Tibial nerve (tissue), 4 donors: ENCODE measurements around the gene CPHXL. TPM values are rescaled to one million over a fixed set of nuclear protein-coding genes. Genes with fewer than 3 reads are reported as not detected.

Source experiments
- DNase-seq, 2 donors: peaks; one replicate each; pipeline ENCODE4 v3.0.0-alpha.2; 2019; ENCODE audit warnings: low spot score in 2 of 2
- H3K27ac ChIP-seq, 4 donors: fragments of 200-600 bp; sonication (generic) in 3 of 4; one replicate each; pipeline ENCODE4 v1.5.1; 2017 to 2019; ENCODE audit warnings: mild to moderate bottlenecking in 1 of 4
- H3K27me3 ChIP-seq, 2 donors: fragments of 200-600 bp; sonication (generic) in 1 of 2; one replicate each; pipeline versions ENCODE4 v1.5.1 to v1.6.0; 2017 to 2019
- H3K36me3 ChIP-seq, 3 donors: fragments of 200-600 bp; sonication (generic); one replicate each; pipeline ENCODE4 v1.5.1; 2018 to 2019
- H3K4me1 ChIP-seq, 4 donors: fragments of 200-600 bp; sonication (generic) in 3 of 4; one replicate each; pipeline ENCODE4 v1.5.1; 2017 to 2019
- H3K4me3 ChIP-seq, 4 donors: fragments of 200-600 bp; sonication (generic) in 3 of 4; one replicate each; pipeline ENCODE4 v1.5.1; 2017 to 2019; ENCODE audit warnings: mild to moderate bottlenecking in 1 of 4, moderate library complexity in 1 of 4
- H3K9me3 ChIP-seq, 4 donors: fragments of 200-600 bp; sonication (generic) in 3 of 4; one replicate each; pipeline ENCODE4 v1.5.1; 2017 to 2019
- CTCF ChIP-seq, 5 experiments: fragments of 200-600 bp in 3 of 5; fragments of 450-650 bp in 2 of 5; sonication (generic) in 3 of 5; IDR thresholded peaks; one replicate each; pipeline ENCODE4 v1.5.1; 2016 to 2019; ENCODE audit warnings: antibody characterized with exemption in 5 of 5, mild to moderate bottlenecking in 3 of 5, moderate library complexity in 2 of 5
- EP300 ChIP-seq, 2 donors: sonication (generic); formaldehyde crosslinking; IDR thresholded peaks; one replicate each; pipeline ENCODE4 v1.6.1; 2017; ENCODE audit warnings: antibody characterized with exemption in 2 of 2, mild to moderate bottlenecking in 1 of 2
- POLR2A ChIP-seq, 2 donors: fragments of 450-650 bp; IDR thresholded peaks; one replicate each; pipeline ENCODE4 v1.6.1; 2017; ENCODE audit warnings: antibody characterized with exemption in 2 of 2, mild to moderate bottlenecking in 2 of 2, moderate library complexity in 2 of 2
- WGBS, 2 donors: methylation state at CpG; one replicate each; pipeline ENCODE4 v1.1.5; 2018; 5-methylcytosine and 5-hydroxymethylcytosine counted together
- total RNA-seq, 4 donors: library from RNA; depleted of rRNA; stranded (reverse); fragments of >200 nt; gene quantifications; one replicate each; pipeline ENCODE4 v1.1.0, GENCODE V29; 2016

The CPHXL gene
- total RNA-seq, 4 donors from 2014 or later, result not detected

GRCh38 chr16:75762746-75763145 lies 36.5 kb upstream of the CPHXL start:
- H3K4me3 ChIP-seq, result no peak overlapping the region
- WGBS, 2 donors, result 71 to 75% methylated on average over 2 of the region's 2 CpGs

DNA sequence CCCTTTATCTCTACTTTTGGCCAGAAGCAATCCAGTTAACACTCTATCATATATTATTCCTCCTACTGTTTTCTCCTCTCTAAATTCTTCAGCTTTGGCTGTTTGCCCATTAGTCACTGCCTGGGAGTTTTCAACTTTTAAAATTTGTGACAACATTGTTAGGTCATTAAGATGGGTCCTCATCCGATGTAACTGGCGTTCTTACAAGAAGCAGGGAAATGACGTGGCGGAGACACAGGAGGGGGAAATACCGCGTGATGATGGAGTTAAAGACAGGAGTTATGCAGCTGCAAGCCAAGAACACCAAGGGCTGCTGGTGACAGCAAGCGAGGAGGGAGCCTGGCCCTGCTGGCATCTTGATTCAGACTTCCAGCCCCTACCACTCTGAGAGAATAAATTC lies 34.8 kb upstream of the CPHXL start:
- no peaks in the 10 kb centered on the region for H3K9me3 ChIP-seq
- no peak overlapping the region for H3K4me3 ChIP-seq
- H3K36me3 ChIP-seq, result peaks cover 0 to 9% (median 0%) of the 10 kb centered on the region in 3 donors
- H3K27me3 ChIP-seq, result no peaks in the 10 kb centered on the region
- no peak overlapping the region for H3K27ac ChIP-seq
- 74 to 82% methylated on average over 7 of the region's 7 CpGs for WGBS, 2 donors
- no peak for TF ChIP-seq CTCF (IDR thresholded peaks at IDR 0.05)
- TF ChIP-seq EP300 (IDR thresholded peaks at IDR 0.05), result no peak
- no peak for TF ChIP-seq POLR2A (IDR thresholded peaks at IDR 0.05)
- peaks cover 0 to 7% (median 0%) of the 10 kb centered on the region in 4 donors for H3K4me1 ChIP-seq
- no peak for DNase-seq

More at GRCh38 chr16:75762746-75763145, 36.5 kb upstream of the CPHXL start:
- H3K4me1 ChIP-seq, result peaks cover 0 to 7% (median 0%) of the 10 kb centered on the region in 4 donors
- no peaks in the 10 kb centered on the region for H3K9me3 ChIP-seq
- peaks cover 0 to 9% (median 0%) of the 10 kb centered on the region in 3 donors for H3K36me3 ChIP-seq
- no peak overlapping the region for H3K27ac ChIP-seq
- TF ChIP-seq POLR2A (IDR thresholded peaks at IDR 0.05) (no peak), EP300 (IDR thresholded peaks at IDR 0.05) (no peak), CTCF (IDR thresholded peaks at IDR 0.05) (no peak)
- no peaks in the 10 kb centered on the region for H3K27me3 ChIP-seq
- DNase-seq, result no peak

GRCh38 chr16:75760018-75760519 lies 33.8 kb upstream of the CPHXL start:
- H3K27ac ChIP-seq, result no peak overlapping the region
- H3K4me3 ChIP-seq, result no peak overlapping the region
- no peaks in the 10 kb centered on the region for H3K27me3 ChIP-seq
- no peak for TF ChIP-seq EP300 (IDR thresholded peaks at IDR 0.05)
- TF ChIP-seq CTCF (IDR thresholded peaks at IDR 0.05), result no peak
- TF ChIP-seq POLR2A (IDR thresholded peaks at IDR 0.05), result no peak
- H3K4me1 ChIP-seq, result peaks cover 0 to 7% (median 0%) of the 10 kb centered on the region in 4 donors
- 34 to 43% methylated on average over 2 of the region's 2 CpGs for WGBS, 2 donors
- no peak for DNase-seq
- no peaks in the 10 kb centered on the region for H3K9me3 ChIP-seq
- H3K36me3 ChIP-seq, result peaks cover 0 to 9% (median 0%) of the 10 kb centered on the region in 3 donors

DNA sequence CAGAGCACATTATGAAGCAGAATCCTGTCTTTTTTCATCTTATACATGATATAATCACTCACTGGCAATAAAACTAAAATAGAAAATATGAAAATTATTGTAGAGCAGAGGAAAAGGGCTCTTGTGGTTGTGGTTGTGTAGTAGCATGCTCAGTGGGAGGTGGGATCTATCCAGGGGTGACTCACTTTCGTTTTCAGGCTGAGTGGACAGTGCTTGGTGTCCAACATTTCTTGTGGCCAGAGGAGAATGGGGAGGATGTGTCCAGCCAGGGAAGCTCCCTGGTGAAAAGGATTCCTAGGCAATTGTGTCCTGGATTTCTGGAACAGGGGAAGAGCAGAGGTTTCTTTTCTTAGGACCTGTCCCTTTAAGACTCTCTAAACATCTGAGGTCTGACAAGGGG lies 31.9 kb upstream of the CPHXL start:
- DNase-seq, result no peak
- no peak overlapping the region for H3K4me3 ChIP-seq
- no peaks in the 10 kb centered on the region for H3K27me3 ChIP-seq
- TF ChIP-seq EP300 (IDR thresholded peaks at IDR 0.05) (no peak), POLR2A (IDR thresholded peaks at IDR 0.05) (no peak), CTCF (IDR thresholded peaks at IDR 0.05) (no peak)
- no peaks in the 10 kb centered on the region for H3K4me1 ChIP-seq
- H3K9me3 ChIP-seq, result no peaks in the 10 kb centered on the region
- H3K27ac ChIP-seq, result no peak overlapping the region
- WGBS, 2 donors, result 25 to 37% methylated on average over 1 of the region's 1 CpG
- peaks cover 0 to 9% (median 0%) of the 10 kb centered on the region in 3 donors for H3K36me3 ChIP-seq

- TF ChIP-seq EP300 (IDR thresholded peaks at IDR 0.05), result no peak
- TF ChIP-seq POLR2A (IDR thresholded peaks at IDR 0.05), result no peak
- no peak for TF ChIP-seq CTCF (IDR thresholded peaks at IDR 0.05)
- Histone ChIP-seq H3K27ac (no peak overlapping the region), H3K4me1 (no peaks in the 10 kb centered on the region), H3K9me3 (no peaks in the 10 kb centered on the region), H3K27me3 (no peaks in the 10 kb centered on the region), H3K4me3 (no peak overlapping the region), H3K36me3 (peaks cover 0 to 11% (median 0%) of the 10 kb centered on the region in 3 donors)
- 87 to 92% methylated on average over 5 of the region's 5 CpGs for WGBS, 2 donors
- no peak for DNase-seq
Measured at GRCh38 chr16:75754141-75754540, 27.9 kb upstream of the CPHXL start.
